GM18511 (cell line): Measurements from ENCODE around the gene CCDC88C.
"Not testable (repeated sequence)": the region's sequence is repeated elsewhere in the genome, so short reads cannot be mapped to it uniquely, and the experiment has no call there.

Source experiments
- ATAC-seq: cut with Tn5 transposase; IDR thresholded peaks from one replicate; pipeline ENCODE4 v1.9.1; 2021; ENCODE audit warnings: mild to moderate bottlenecking, moderate library complexity; ENCODE audit not compliant: unreplicated experiment

Gene CCDC88C

DNA sequence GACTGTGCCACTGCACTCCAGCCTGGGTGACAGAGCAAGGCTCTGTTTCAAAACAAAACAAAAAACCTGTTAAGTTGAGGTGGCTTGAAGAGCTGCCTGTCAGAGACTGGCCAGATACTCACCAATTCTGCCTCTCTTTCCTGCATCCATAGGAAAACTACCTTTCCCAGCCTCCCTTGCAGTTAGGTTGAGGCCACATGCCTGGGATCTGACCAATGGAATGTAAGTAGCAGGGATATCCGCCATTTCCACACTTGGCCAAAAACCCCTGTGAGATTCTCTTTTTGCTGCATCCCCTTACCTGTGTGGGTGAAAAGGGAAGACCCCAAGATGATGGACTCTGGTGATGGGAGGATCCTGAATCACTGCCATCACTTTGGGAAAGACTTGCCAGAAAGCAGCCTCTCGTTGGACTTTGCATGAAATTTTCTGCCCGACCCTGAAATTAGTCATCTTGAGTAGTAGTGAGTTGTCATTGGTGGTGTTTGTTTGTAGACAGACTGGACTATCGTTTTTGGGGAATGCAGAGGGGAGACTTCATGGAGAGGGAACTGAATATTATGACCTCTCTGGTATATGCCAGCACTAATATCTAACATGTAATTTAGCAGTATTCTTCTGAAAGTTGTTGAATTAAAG lies 187.1 kb downstream of the CCDC88C start:
- no peak for ATAC-seq

GRCh38 chr14:91229743-91230200 lies 187.8 kb downstream of the CCDC88C start:
- ATAC-seq, result peak; percentile 72

DNA sequence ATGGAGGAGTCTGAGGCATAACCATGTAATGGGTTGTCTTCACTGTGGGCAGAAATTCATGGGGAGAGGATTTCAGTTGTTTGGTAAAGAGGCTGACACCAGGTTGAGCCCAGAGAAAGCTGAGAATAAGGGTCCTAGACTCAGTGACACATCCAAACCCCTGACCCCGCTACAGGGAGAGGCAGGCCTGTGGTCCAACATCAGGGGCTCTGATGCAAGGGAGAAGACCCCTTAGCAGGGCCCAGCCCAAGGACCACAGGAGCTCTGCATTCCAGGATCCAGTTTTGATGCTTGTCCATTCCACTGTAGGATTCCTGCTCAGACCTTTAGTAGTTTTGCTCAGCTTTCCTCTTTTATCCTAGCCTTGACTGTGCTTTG lies 188.6 kb downstream of the CCDC88C start:
- no peak for ATAC-seq

GRCh38 chr14:91228112-91229004 lies 189.3 kb downstream of the CCDC88C start:
- ATAC-seq, result peak; percentile 87

- no peak for ATAC-seq
Measured at GRCh38 chr14:91227183-91227628, 190.4 kb downstream of the CCDC88C start.

GRCh38 chr14:91226360-91226759 lies 191.3 kb downstream of the CCDC88C start:
- ATAC-seq, result not testable (repeated sequence)

DNA sequence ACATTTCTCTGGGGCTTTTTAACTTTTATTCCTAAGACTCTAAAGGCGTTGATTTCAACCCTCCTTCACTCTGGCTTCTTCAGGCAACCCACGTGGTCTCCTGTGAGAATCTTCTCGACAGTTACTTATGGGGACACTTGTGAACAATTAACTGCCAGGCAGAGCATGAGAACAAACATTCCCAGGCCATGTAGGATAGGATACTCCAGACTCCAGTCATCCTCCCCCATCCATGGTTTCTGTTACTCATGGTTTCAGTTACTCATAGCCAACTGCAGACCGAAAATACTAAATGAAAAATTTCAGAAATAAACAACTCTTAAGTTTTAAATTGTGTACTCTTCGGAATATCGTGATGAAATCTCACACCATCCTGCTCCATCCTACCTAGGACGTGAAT lies 192.6 kb downstream of the CCDC88C start:
- ATAC-seq, result no peak

DNA sequence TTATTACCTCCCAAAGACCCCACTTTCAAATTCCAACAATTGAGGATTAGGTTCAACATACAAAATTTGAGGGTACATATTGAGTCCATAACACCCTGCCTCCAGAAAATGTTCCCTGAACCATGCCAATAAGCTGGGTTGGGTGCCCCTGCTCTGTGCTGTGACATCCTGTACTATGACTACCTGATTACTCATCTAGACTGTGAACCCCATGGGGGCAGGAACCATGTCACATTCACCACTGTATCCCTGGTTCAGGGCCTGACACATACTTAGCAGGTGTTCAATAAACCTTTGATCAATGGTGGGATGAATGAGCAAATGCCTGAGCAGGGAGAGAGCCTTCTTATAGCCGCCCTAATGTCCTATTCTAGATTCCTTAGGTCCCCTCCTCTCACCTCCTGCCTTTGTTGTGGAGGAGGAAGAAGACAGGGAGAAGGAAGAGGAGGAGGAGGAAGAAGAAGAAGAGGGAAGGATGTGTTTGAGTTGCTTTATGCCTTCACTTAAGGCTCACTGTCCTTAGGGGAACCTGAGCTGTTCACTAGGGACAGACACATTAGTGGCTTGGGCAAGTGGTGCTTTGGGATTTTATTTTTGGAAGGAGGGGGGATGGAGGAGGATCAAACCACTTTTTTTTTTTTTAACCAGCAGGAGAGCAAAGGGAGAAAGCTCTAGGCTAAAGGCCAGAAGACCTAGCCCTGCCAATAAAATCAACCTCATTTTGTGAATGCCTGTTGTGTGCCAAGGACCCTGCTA lies 194.4 kb downstream of the CCDC88C start:
- no peak for ATAC-seq
